Fibroblast of the conjunctiva (primary cell): ENCODE measurements around the gene PROM1.

Experiments used
- DNase-seq: peaks from one replicate; pipeline ENCODE4 v3.0.0-alpha.2; 2010; ENCODE audit warnings: low read depth

Gene PROM1

GRCh38 chr4:15938640-15939039 lies 145.2 kb downstream of the PROM1 start, which contains the start of gene FGFBP1:
FGFBP1 (minus strand) TSS chr4:15938740; CDS start chr4:15936632, 2,108 bp downstream.
- no peak for DNase-seq

- DNase-seq = no peak
Measured at GRCh38 chr4:15938182-15938581, 145.6 kb downstream of the PROM1 start.

- no peak for DNase-seq
Measured at GRCh38 chr4:15936495-15936894, 147.3 kb downstream of the PROM1 start.

GRCh38 chr4:15935504-15936402 lies 148.1 kb downstream of the PROM1 start:
- no peak for DNase-seq

- DNase-seq = no peak
Measured at GRCh38 chr4:15934259-15934658, 149.6 kb downstream of the PROM1 start.

GRCh38 chr4:15931451-15932210 lies 152.2 kb downstream of the PROM1 start:
- DNase-seq = no peak

- DNase-seq = no peak
Measured at GRCh38 chr4:15930314-15930713, 153.5 kb downstream of the PROM1 start.

- no peak for DNase-seq
Measured at GRCh38 chr4:15929540-15929939, 154.3 kb downstream of the PROM1 start.

GRCh38 chr4:15928883-15929282 lies 154.9 kb downstream of the PROM1 start:
- DNase-seq = no peak

- no peak for DNase-seq
Measured at GRCh38 chr4:15926486-15926885, 157.3 kb downstream of the PROM1 start.

- no peak for DNase-seq
Measured at GRCh38 chr4:15925830-15926229, 158.0 kb downstream of the PROM1 start.

GRCh38 chr4:15921592-15921932 lies 162.3 kb downstream of the PROM1 start:
- no peak for DNase-seq

GRCh38 chr4:15920723-15921591 lies 162.9 kb downstream of the PROM1 start:
- DNase-seq = peak; percentile 95

GRCh38 chr4:15918484-15919129 lies 165.2 kb downstream of the PROM1 start:
- no peak for DNase-seq
